GM12878 (cell line): Measurements from ENCODE around the gene HCAR2. TPM values are rescaled to one million over a fixed set of nuclear protein-coding genes. Genes with fewer than 3 reads are reported as not detected.
"Not testable (repeated sequence)": the region's sequence is repeated elsewhere in the genome, so short reads cannot be mapped to it uniquely, and the experiment has no call there.

ENCODE experiments used
- ATAC-seq: fragments of 200-7000 bp; cut with Tn5 transposase; 3 replicates; pipeline ENCODE4 v1.9.1; 2020; ENCODE audit warnings: mild to moderate bottlenecking, moderate library complexity
- Bru-seq: library from RNA; stranded (reverse); fragments of 400-500 nt; gene quantifications from one replicate; lab custom pipeline; 2021; lab: Mats Ljungman, UMichigan
- BruChase-seq, 2 experiments: library from RNA; stranded (reverse); fragments of 400-500 nt; gene quantifications; one replicate each; lab custom pipeline; 2021; lab: Mats Ljungman, UMichigan
- BruUV-seq: library from RNA; stranded (reverse); fragments of 400-500 nt; replicated peaks from 2 replicates; lab custom pipeline; 2021; lab: Mats Ljungman, UMichigan
- CTCF ChIA-PET: fragments of 300-600 bp; sonication (Branson Sonifier 250); formaldehyde crosslinking; extraction: SDS; loops from one replicate; lab custom pipeline; 2021; ENCODE audit warnings: inconsistent platforms; lab: Yijun Ruan, JAX
- POLR2A ChIA-PET: fragments of 350-600 bp; formaldehyde crosslinking; extraction: SDS; loops from one replicate; lab custom pipeline; 2021; ENCODE audit warnings: inconsistent platforms; lab: Charles Lee
- RAD21 ChIA-PET: fragments of 300-600 bp; sonication (Branson Sonifier 250); formaldehyde crosslinking; loops from one replicate; lab custom pipeline; 2023; ENCODE audit warnings: antibody characterized with exemption; ENCODE audit not compliant: unreplicated experiment; lab: Charles Lee
- SMC1A ChIA-PET: fragments of 300-600 bp; sonication (Branson Sonifier 250); formaldehyde crosslinking; loops from one replicate; lab custom pipeline; 2023; ENCODE audit not compliant: unreplicated experiment, uncharacterized antibody; lab: Charles Lee
- DNase-seq: peaks from one replicate; pipeline ENCODE4 v3.0.0-alpha.2; 2011; ENCODE audit warnings: low read depth, low spot score
- FAIRE-seq: peaks from 3 replicates; lab custom pipeline; 2011; peaks lifted over from hg19 to GRCh38; lab: Jason Lieb, UNC
- H2AFZ ChIP-seq: 2 replicates; pipeline ENCODE4 v1.6.0; 2011; ENCODE audit warnings: low read depth, low read length, control low read depth; ENCODE audit not compliant: control insufficient read depth
- H3K27ac ChIP-seq: 2 replicates; pipeline ENCODE4 v1.5.1; 2011; ENCODE audit warnings: control low read depth; ENCODE audit not compliant: control insufficient read depth, insufficient read depth
- H3K27me3 ChIP-seq, 2 experiments: replicated peaks in 1 of 2; 2 replicates each; pipeline versions ENCODE4 v1.6.0 to v1.6.1; 2011; ENCODE audit warnings: low read length in 1 of 2; ENCODE audit not compliant: control insufficient read depth in 2 of 2, insufficient read depth in 2 of 2
- H3K36me3 ChIP-seq, 2 experiments: 2 replicates each; pipeline ENCODE4 v1.5.1; 2011; ENCODE audit warnings: low read length in 1 of 2; ENCODE audit not compliant: control insufficient read depth in 2 of 2, insufficient read depth in 2 of 2
- H3K4me1 ChIP-seq: 2 replicates; pipeline ENCODE4 v1.6.1; 2011; ENCODE audit warnings: mild to moderate bottlenecking, low read length, moderate library complexity, mixed read lengths; ENCODE audit not compliant: control insufficient read depth, insufficient read depth
- H3K4me2 ChIP-seq: 2 replicates; pipeline ENCODE4 v1.6.0; 2011; ENCODE audit warnings: control low read depth; ENCODE audit not compliant: control insufficient read depth, insufficient read depth
- H3K4me3 ChIP-seq: fragments of 200-600 bp; sonication (generic); 2 replicates; pipeline ENCODE4 v1.5.1; 2016
- H3K79me2 ChIP-seq: 2 replicates; pipeline ENCODE4 v1.6.0; 2011; ENCODE audit warnings: low read length; ENCODE audit not compliant: control insufficient read depth, insufficient read depth
- H3K9ac ChIP-seq: 2 replicates; pipeline ENCODE4 v1.8.0; 2011; ENCODE audit warnings: low read length, control low read depth, mixed read lengths; ENCODE audit not compliant: control insufficient read depth, insufficient read depth
- H3K9me3 ChIP-seq: replicated peaks from 3 replicates; pipeline ENCODE4 v1.5.1; 2011; ENCODE audit warnings: mild to moderate bottlenecking, low read length; ENCODE audit not compliant: control insufficient read depth, insufficient read depth
- H4K20me1 ChIP-seq: 2 replicates; pipeline ENCODE4 v1.6.0; 2011; ENCODE audit not compliant: control insufficient read depth, insufficient read depth
- WGBS: methylation state at CpG from one replicate; pipeline ENCODE4 v1.1.6; 2016; ENCODE audit warnings: low lambda C conversion rate; ENCODE audit not compliant: insufficient replicate concordance, insufficient coverage; ENCODE audit errors: missing lambda C conversion rate; 5-methylcytosine and 5-hydroxymethylcytosine counted together
- in situ Hi-C: fragments of 300-500 bp; cut with MboI; formaldehyde crosslinking; loops from 9 replicates; pipeline ENCODE4 v1.14.3; 2018; ENCODE audit warnings: mixed read lengths
- intact Hi-C: fragments of 100-400 bp; cut with micrococcal nuclease; formaldehyde crosslinking; loops from one replicate; pipeline ENCODE4 v1.14.2; 2022; ENCODE audit not compliant: unreplicated experiment
- long read RNA-seq, 2 experiments: library from polyadenylated mRNA; unstranded; transcript quantifications; one replicate each; pipeline ENCODE4 v2.0.0, GENCODE V29; 2019 to 2020
- polyA minus RNA-seq, 3 experiments: library from RNA; depleted of rRNA, polyadenylated mRNA; stranded (reverse); fragments of >200 nt; gene quantifications; 2 replicates each; pipeline ENCODE4 v1.2.3, GENCODE V29; 2011
- polyA plus RNA-seq, 11 experiments: library from polyadenylated mRNA; depleted of rRNA in 4 of 11; unstranded in 6 of 11; stranded (reverse) in 5 of 11; fragments of >200 nt; fragmentation: Nextera tagmentation in 4 of 11; fragmentation: Illumina TruSeq in 1 of 11; extraction: Ambion mirVana in 4 of 11; extraction: Trizol in 1 of 11; gene quantifications; 1 replicate in 1 of 11; 2 replicates in 10 of 11; pipeline versions ENCODE4 v1.2.1 to v1.2.3, GENCODE V29; 2011 to 2016; ENCODE audit warnings: inconsistent platforms in 2 of 11, missing spikeins in 2 of 11, low read depth in 1 of 11
- total RNA-seq, 4 experiments: library from RNA; depleted of rRNA in 3 of 4; stranded (reverse); fragments of >200 nt in 3 of 4; fragmentation: Illumina TruSeq in 1 of 4; extraction: Trizol in 1 of 4; gene quantifications; 2 replicates each; pipeline versions ENCODE4 v1.2.1 to v1.2.3, GENCODE V29; 2013 to 2021

Gene HCAR2
- total RNA-seq (2013; cell fraction: nucleolus; rRNA removed), result 0.25 and 0.39 TPM in 2 replicates
- 0.22 and 0.34 TPM in 2 replicates for total RNA-seq (2014; rRNA removed)
- 0.22 and 0.37 TPM in 2 replicates for total RNA-seq (2014; rRNA removed; fragmentation: Illumina TruSeq; extraction: Trizol)
- total RNA-seq (2021), result 0.13 and 0.28 TPM in 2 replicates
- polyA plus RNA-seq (2011; ENCODE audit: low read depth), result not detected
- polyA plus RNA-seq (2011; rRNA removed), result 0.16 and 0.19 TPM in 2 replicates
- polyA plus RNA-seq (2011; cell fraction: cytosol; rRNA removed), result 0.18 and 0.27 TPM in 2 replicates
- 0.19 and 0.25 TPM in 2 replicates for polyA plus RNA-seq (2011; cell fraction: nucleus; rRNA removed)
- polyA plus RNA-seq (2012), result 0.32 and 0.37 TPM in 2 replicates
- polyA plus RNA-seq (2014; fragmentation: Illumina TruSeq; extraction: Trizol), result 0.25 and 0.93 TPM in 2 replicates
- polyA plus RNA-seq (2014; fragmentation: Nextera tagmentation; extraction: Ambion mirVana), result under 1 TPM; 0.37 to 0.66 TPM
- 0.18 and 0.58 TPM in 2 replicates for polyA plus RNA-seq (2014; rRNA removed)
- under 1 TPM; 0.43 to 0.48 TPM for polyA plus RNA-seq (2016; fragmentation: Nextera tagmentation; extraction: Ambion mirVana)
- 0.26 and 0.59 TPM in 2 replicates for polyA minus RNA-seq (2011; rRNA and poly(A)+ RNA removed)
- not detected in 2 replicates for polyA minus RNA-seq (2011; cell fraction: cytosol; rRNA and poly(A)+ RNA removed)
- polyA minus RNA-seq (2011; cell fraction: nucleus; rRNA and poly(A)+ RNA removed), result 0.12 and 0.29 TPM in 2 replicates
- percentile 18 among the genes with signal in this experiment for Bru-seq, nascent RNA
- percentile 20 among the genes with signal in this experiment for BruChase-seq, experiment 1, labeled RNA remaining after a 6-hour chase
- BruChase-seq, experiment 2, labeled RNA remaining after a 2-hour chase, result percentile 24 among the genes with signal in this experiment
- long read RNA-seq, experiment 1, result 0 reads
- long read RNA-seq, experiment 2, result 0 reads

DNA sequence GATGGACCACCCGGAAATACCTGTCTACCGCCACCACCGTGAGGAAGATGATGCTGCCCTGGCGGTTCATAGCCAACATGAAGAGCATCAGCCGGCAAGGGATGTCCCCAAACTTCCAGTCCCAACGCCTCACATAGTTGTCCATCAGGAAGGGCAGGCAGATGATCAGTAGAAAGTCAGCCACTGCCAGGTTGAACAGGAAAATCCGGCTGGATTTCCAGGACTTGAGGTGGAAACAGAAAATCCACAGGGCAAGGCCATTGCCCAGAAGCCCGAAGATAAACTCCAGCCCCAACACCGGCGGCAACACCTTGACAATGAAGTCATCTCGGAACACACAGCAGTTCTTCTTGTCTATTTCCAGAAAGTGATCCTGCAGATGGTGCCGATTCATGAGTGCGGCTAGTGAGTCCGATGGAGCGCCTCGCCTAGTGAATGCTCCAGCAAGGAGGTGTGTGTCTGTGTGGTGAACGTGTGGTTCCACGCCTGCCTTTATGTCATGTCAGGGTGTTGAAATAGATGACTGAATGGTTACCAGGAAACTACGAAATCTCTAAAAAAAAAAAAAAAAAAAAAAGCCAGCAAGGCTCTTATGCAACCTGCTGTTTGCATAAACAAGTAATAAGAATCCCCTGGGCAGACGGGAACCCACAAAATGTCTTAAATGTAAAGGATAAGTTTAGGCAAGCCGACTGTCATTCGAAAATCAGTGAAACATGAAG lies at the start of gene HCAR2:
TSS of gene HCAR2 (minus strand) at position 468 of the 722 bp plus-strand sequence. CDS start at position 394, 74 bp downstream.
- FAIRE-seq, H3K36me3 ChIP-seq, H3K4me1 ChIP-seq, H3K4me3 ChIP-seq, H3K9ac ChIP-seq, BruUV-seq, H3K27ac ChIP-seq, H3K27me3 ChIP-seq, H3K79me2 ChIP-seq, DNase-seq, H2AFZ ChIP-seq, in situ Hi-C loops, RAD21 ChIA-PET, POLR2A ChIA-PET, H3K4me2 ChIP-seq, ATAC-seq, intact Hi-C loops, SMC1A ChIA-PET, CTCF ChIA-PET, H3K9me3 ChIP-seq, H4K20me1 ChIP-seq: not testable (repeated sequence)
- WGBS, result 70% methylated on average over 19 of the region's 22 CpGs
